GM13977 (cell line): Measurements from ENCODE around the gene MS4A7.

Experiments used
- DNase-seq: peaks from one replicate; pipeline ENCODE4 v3.0.0; 2012; ENCODE audit warnings: low spot score
- CTCF ChIP-seq: IDR thresholded peaks from 2 replicates; pipeline ENCODE4 v1.5.1; 2012; ENCODE audit warnings: mild to moderate bottlenecking, control low read depth; ENCODE audit not compliant: insufficient read depth; ENCODE audit errors: extremely low read depth, missing control alignments
- in situ Hi-C: fragments of 300-500 bp; cut with MboI; formaldehyde crosslinking; loops from one replicate; pipeline ENCODE4 v1.12.0; 2022; ENCODE audit warnings: low sequenced_read_pairs, low pct_unique_long_range_greater_than_20kb, mixed read lengths, inconsistent platforms; ENCODE audit not compliant: unreplicated experiment

Gene MS4A7

GRCh38 chr11:60343094-60343704 is 35.1 kb upstream of the MS4A7 start:
- in situ Hi-C loops, result loop anchor here (10.0 kb wide), 2 partner anchors 78 to 292 kb away; no protein-coding TSS in a partner anchor
- no peak for DNase-seq
- peak; percentile 61 for TF ChIP-seq CTCF

GRCh38 chr11:60344146-60344545 is 34.2 kb upstream of the MS4A7 start:
- no peak for DNase-seq
- TF ChIP-seq CTCF, result no peak
- in situ Hi-C loops, result loop anchor here (10.0 kb wide), 2 partner anchors 79 to 291 kb away; no protein-coding TSS in a partner anchor

- TF ChIP-seq CTCF, result peak; percentile 75
- in situ Hi-C loops, result loop anchor here (10.0 kb wide), 2 partner anchors 81 to 289 kb away; no protein-coding TSS in a partner anchor
- no peak for DNase-seq
Measured at GRCh38 chr11:60345489-60345888, 32.8 kb upstream of the MS4A7 start.

GRCh38 chr11:60347084-60347797 is 31.1 kb upstream of the MS4A7 start:
- in situ Hi-C loops, result loop anchor here (10.0 kb wide), 2 partner anchors 82 to 288 kb away; no protein-coding TSS in a partner anchor
- no peak for TF ChIP-seq CTCF
- DNase-seq, result no peak

- peak; percentile 54 for TF ChIP-seq CTCF
- no peak for DNase-seq
- in situ Hi-C loops, result loop anchor here (10.0 kb wide), 2 partner anchors 83 to 287 kb away; no protein-coding TSS in a partner anchor
Measured at GRCh38 chr11:60348116-60348515, 30.2 kb upstream of the MS4A7 start.

GRCh38 chr11:60349990-60350389 is 28.3 kb upstream of the MS4A7 start:
- in situ Hi-C loops, result loop anchor here (10.0 to 25.0 kb wide), 3 partner anchors 85 to 412 kb away; partner anchors contain the start of gene MS4A15
- DNase-seq, result no peak

More at GRCh38 chr11:60349990-60350389, 28.3 kb upstream of the MS4A7 start:
- no peak for TF ChIP-seq CTCF
